ENCODE results near the gene SMAD6.

DNA sequence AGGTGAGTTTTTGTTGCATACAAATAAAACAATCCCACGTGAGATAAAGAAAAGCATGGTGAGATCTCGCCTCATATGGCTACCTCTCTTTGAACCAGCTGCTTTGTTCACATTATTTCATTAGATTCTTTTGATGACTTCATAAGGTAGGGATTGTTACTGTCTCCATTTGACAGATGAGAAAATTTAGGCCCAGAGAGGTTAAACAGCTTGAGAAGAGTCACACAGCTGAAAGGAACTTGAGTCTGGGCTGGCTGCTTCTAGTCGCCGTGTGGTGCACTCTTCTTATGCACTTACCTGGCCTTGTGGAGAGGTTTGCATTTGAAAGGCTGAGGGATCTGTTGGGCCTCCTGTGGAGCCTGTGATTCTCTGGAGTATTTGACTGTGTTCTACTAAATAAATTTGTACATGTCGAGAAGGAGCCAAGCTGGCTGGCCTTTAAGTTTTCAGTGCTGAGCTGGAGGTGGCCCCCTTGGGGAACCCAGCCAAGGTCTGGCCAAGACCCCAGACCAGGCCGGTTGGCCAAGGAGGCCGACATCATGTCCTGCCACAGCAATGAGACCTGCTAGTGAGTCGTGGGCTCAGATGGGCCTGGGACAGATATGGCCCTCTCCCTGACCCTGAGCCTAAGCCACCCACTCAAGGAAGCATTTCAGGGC, 125.1 kb downstream of the SMAD6 start:
- no peak for TF ChIP-seq CTCF (IDR thresholded peaks at IDR 0.05)
- TF ChIP-seq POLR2A (IDR thresholded peaks at IDR 0.05), result no peak

Data from body of pancreas (tissue), 4 donors.